G401.6 (cell line): ENCODE measurements around the gene MERTK.
"Not testable (repeated sequence)": the region's sequence is repeated elsewhere in the genome, so short reads cannot be mapped to it uniquely, and the experiment has no call there.

Source experiments
- FAIRE-seq: peaks from 2 replicates; lab custom pipeline; 2012; peaks lifted over from hg19 to GRCh38; lab: Jason Lieb, UNC

The MERTK gene

DNA sequence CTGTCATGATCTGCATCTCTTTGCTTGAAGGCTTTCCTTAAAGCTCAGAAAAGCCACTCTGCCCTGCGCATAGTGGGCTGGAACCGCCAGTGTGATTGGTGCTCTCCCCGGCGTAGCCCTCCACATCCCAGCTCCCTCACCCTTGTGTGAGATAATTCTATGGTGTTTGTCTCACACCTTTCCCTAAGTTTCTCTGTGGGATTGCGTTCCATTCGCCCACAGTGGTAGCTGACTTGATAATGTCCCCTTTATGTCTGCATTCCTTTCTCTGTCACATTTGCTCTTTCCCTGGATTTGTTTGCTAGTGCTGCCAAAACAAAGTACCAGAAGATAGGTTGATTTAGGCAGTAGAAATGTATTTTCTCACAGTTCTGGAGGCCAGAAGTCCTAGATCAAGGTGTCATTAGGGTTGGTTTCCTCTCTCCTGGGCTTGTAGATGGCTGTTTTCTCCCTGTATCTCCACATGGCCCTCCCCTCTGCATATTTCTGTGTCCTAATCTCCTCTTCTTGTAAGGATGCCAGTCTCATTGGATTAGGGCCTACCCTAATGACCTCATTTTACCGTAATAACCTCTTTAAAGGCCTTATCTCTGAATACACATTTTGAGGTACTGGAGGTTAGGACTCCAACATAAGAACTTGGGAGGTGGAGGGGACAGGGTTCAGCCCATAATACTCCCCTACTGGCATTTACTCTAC lies 149.3 kb downstream of the MERTK start:
- FAIRE-seq: no peak

DNA sequence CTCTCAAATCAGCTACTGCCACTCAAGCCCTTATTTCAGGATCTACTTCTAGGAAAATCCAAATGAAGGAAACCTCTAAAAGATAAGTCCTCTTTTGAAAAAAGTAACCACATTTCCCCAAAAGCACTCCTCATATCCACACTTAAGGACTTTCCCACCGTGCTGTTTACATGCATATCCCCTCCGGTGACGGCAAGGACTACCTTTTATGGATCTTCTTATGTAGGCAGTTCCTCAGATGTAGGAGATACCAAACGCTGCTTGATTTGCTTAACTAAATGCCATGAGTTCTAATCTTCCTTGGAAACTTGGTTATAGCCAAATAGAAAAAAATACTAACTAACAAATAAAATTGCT lies 149.8 kb downstream of the MERTK start:
- FAIRE-seq: no peak

DNA sequence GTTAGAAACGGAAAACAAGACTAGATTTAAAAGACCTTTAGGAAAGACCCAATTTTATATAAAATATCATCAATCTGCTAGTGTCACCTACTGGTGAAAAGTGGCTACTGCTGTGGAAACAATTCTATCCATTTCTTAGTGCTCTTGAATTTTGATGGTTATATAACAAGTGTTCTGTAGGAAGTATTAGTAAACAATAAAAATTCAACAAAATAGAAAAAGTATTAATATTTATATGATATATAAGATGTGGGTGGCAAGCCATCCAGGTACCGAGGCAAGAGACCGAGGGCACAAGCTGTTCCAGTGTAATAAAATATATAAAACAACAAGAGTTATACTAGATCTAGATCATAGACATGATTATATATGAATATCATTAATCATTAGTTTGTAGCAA lies 150.5 kb downstream of the MERTK start:
- peak; percentile 96 for FAIRE-seq

DNA sequence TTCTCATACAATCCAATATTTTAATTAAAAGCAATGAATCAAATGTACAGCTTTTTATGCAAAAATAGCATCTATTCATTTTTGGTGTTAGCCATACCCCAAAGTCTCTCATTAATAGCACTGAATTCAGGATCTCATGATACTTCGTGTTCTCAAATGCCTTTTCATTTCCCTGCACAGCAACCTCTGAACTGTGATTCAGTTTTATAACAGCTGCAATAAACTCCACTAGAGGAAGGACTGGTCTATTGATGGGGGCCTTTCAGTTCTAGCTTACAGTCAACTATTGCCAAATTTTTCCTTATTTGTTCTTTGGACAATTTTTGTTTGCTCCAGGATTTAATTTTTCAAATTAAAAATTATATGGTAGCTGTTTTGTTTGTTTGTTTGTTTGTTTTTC lies 151.9 kb downstream of the MERTK start:
- FAIRE-seq: no peak

DNA sequence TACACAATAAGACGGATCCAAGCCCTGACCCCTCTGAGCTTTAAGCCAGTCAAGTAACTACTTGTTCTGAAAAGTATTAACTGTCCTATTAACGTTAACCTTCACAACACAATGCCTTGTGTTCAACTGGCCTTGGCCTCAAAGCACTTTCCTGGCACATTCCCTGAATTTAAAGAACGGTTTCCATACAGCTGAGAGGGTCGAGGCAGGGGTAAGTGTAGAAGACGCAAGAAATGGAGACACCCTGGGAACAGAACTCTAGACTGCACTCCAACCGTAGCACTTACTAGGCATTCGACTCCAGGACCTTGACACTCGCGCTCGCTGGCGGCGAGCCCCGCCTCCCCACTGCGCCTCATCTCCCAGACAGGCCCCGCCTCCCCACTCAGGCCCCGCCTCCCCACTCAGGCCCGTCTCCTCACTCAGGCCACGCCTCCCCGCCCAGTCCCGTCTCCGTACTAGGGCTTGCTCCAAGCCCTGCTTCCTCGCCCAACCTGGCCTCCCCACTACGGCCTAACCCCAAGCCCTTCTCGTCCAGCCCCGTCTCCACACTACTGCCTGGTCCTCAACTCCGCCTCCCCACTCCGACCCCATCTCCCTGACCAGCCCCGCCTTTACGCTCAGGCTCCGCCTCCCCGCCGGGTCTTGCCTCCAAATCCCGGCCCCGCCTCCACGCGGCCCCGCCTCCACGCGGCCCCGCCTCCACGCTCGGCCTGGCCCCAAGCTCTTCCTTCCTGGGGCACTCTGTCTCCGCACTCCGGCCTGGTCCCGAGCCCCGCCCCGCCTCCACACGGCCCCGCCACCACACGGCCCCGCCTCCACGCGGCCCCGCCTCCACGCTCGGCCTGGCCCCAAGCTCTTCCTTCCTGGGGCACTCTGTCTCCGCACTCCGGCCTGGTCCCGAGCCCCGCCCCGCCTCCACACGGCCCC lies 155.8 kb downstream of the MERTK start:
- no peak for FAIRE-seq

DNA sequence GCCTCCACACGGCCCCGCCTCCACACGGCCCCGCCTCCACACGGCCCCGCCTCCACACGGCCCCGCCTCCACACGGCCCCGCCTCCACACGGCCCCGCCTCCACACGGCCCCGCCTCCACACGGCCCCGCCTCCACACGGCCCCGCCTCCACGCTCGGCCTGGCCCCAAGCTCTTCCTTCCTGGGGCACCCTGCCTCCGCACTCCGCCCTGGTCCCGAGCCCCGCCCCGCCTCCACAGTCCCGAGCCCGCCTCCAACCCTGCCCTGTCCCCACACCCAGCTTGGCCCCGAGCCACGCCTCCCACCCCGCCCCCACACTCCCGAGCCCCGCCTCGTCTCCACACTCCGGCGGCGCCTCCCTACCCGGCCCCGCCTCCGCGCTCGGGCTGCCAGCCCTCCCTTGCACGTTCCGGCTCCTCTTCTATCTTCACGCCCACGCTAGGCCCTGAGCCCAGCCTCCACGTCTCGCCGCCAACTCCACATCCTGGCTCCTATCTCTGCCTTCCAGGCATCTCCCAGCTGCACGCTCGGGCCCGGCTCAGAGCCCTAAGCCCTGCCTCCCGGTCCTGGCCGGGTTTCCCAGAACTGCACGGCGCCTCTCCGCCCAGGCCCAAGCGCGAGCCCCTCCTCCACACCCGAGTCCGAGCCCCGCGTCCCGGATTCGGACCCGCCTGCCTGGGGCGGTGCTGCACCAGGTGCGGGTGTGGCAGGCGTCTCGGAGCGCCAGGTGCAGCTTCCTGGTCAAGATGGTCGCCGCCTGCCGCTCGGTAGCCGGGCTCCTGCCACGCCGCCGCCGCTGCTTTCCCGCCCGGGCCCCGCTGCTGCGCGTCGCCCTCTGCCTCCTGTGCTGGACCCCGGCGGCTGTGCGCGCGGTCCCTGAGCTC lies 156.7 kb downstream of the MERTK start, which contains the start of gene TMEM87B:
TMEM87B (plus strand) TSS at position 423 of the 883 bp plus-strand sequence; CDS start at position 746, 323 bp downstream.
- no peak for FAIRE-seq

DNA sequence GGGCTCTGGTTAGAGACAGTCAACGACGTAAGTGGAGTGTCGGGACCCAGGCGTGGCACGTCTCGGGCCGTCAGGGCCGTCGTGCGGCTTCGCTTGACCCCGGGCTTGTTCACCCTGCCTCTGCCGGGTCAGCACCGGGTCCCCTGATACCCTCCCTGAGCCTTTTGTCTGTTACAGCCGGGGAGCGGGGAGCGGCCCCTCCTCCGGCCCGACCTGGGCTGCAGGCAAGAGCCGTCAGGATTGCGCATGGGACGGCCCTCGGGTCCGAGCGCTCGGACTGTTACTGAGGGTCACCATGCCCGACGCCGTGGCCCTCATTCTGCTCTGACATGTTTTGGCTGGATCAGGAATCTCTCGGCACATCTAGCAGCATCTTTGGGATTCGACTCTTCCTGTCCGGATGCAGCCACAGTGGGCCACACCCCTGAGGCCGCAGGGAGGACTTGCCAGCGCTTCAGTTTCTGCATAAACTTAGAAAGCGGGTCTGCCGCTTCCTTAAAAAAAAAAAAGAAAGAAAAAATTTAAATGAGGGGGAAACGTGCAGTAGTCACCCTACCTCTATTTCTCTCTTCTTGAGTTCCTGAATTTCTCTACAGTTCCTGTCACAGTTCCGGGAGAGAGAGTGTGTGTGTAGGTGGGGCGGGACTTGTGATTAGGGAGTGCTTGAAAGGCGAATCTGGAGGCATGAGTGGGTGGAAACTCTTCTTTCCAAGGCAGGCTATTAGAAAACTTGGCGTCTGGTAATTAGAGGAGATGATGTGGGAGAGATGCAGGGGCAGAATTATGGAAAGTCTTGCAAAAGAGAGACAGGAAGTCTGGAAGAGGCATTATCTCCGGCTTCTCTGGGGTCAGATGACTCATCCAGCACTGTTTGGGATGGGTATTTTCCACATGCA lies 157.6 kb downstream of the MERTK start:
- FAIRE-seq: no peak

DNA sequence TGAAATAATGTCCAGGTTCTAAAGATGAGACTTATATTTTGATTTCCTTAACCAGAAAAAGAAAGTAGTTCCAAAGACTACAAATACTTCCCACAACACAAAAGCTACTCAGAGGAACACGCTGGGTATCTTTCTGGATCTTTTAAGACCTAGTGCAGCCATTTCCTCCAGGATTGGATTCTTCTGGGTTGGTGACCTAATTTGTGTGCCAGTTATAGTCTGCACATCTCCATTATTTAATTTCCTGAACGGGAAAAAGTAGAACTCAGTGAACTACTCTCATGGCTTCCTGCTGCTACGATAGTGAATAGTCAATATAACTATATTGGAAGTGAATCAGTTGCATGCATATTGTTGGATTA lies 158.2 kb downstream of the MERTK start:
- FAIRE-seq: no peak

DNA sequence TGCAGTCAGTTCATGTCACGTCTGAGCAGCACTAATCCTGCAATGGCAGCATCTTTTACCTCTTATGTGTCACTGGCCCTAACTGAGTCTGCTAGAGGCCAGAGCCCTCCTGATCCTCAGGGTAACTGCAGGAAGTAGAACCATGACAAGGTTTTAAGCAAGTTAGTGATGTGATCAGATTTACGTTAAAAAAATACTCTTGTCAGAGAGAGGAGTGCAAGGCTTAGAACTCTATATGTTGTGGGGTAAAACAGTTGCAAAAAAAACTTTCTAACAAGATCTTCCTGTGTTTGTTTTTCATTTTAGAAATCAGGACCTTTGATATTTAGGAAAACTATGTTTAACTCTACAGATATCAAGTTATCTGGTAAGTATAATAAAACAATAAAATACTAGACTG lies 161.3 kb downstream of the MERTK start:
- FAIRE-seq: no peak

DNA sequence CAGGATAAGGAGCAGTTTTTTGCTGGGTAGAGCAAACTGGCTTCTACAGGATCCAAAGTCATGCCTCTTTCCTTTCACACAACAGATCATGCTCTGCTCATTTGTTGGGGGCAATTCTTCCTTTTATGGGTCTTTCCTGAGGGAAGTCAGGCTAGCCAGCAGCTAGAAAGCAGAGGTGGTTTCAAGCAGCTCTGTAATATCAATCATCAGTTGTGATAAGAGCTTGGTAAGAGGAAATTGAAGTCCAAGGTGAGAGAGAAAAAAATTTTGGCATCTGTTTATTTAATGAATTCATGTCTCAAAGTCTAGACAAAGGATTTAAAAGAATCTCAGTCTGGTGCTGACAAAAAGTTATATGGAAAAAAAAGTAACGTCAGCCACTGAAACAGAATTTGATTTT lies 162.9 kb downstream of the MERTK start:
- no peak for FAIRE-seq

DNA sequence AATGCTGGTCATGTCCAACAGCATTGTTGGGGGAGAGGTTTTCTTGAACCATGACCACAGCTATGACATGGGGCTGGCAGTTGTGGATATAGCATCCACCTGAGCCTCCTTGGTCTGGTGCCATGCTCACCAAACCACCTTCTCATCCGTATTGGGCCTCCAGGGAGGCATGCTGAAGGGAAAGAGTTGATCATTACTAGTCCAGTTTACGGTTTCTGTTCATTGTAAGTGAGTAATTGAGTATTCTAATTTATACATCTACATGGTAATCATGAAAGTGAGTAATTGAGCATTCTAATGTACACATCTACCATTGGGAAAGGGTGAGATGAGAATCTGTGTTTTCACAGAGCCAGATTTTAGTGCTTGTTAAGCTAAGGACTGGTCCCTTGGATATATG lies 163.4 kb downstream of the MERTK start:
- no peak for FAIRE-seq

DNA sequence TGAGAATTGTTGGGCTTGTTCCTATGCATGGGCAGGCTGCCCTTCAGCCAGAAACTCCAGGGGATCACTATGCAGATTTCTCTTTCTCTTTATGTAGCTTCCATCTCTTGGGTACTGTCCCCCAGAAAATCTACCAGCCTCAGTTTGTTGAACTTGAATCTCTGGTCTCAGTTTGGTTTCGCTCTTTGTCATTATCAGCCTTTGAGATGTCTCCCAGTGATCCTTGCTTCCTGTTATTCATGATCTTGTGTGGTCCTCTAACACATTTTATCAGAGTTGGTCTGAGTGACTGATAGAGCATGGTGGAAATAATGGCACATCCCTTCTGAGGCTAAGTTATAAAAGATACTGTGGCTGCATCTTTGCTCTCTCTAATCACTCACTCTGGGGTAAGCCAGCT lies 164.5 kb downstream of the MERTK start:
- no peak for FAIRE-seq

DNA sequence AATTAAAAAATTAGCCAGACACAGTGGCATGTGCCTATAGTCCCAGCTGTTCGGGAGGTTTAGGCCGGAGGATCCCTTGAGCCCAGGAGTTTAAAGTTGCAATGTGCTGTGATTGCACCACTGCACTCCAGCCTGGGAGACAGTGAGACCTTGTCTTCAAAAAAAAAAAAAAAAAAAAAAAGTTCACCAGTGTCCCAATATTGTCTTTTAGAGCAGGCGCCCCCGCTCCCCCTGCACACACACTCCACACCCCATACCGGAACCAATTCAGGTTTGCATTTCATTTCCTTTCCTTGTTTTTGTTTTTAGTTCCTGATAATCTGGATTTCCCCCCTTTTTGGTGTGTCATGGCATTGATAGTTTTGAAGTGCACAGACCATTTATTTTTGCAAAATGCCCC lies 167.1 kb downstream of the MERTK start:
- FAIRE-seq: no peak

DNA sequence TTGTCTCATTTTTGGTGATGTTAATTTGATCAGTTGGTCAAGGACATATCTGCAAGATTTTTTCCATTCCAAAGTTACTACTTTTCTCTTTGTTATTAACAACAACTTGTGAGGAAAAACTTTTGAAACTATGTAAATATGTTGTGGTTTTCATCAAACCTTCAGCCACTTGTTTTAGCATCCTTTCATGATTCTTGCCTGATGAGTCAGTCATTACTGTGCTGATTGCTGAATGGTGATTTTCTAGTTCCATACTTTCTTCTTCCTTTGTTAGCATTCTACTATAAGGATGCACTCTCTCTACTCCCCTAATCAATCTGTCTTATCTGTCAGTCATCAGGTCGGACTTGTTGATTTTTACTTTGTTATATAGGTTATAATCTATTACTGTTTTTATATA lies 167.6 kb downstream of the MERTK start:
- FAIRE-seq: no peak

DNA sequence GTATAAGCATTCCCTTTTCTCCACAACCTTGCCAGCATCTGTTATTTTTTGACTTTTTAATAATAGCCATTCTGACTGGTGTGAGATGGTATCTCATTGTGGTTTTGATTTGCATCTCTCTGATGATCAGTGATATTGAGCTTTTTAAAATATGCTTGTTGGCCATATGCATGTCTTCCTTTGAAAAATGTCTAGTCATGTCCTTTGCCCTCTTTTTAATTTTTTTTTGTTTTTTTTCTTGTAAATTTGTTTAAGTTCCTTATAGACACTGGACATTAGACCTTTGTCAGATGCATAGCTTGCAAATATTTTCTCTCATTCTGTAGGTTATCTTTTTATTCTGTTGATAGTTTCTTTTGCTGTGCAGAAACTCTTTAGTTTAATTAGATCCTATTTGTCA lies 171.4 kb downstream of the MERTK start:
- not testable (repeated sequence) for FAIRE-seq

DNA sequence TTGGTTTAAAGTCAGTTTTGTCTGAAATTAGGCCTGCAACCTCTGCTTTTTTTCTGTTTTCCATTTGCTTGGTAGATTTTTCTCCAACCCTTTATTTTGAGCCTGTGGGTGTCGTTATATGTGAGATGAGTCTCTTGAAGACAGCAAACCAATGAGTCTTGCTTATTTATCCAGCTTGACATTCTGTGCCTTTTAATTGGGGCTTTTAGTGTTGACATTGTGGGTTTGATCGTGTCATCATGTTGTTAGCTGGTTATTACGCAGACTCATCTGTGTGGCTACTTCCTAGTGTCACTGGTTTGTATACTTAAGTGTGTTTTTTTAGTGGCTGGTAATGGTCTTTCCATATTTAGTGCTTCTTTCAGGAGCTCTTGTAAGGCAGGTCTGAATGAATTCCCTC lies 175.5 kb downstream of the MERTK start:
- no peak for FAIRE-seq

DNA sequence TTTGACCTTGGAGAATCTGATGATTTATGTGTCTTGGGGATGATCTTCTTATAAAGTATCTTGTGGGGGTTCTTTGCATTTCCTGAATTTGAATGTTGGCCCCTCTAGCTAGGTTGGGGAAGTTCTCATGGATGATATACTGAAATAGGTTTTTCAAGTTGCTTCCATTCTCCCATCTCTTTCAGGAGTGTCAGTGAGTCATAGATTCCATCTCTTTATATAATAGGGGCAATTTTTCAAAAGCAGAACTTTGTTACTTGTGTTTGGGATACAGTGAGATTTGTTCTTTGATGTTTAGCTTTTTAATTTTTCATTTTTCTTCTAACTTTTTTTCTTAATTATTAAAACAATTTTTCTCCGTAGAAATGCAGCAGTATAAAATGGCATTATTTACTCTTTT lies 176.1 kb downstream of the MERTK start:
- peak; percentile 27 for FAIRE-seq

DNA sequence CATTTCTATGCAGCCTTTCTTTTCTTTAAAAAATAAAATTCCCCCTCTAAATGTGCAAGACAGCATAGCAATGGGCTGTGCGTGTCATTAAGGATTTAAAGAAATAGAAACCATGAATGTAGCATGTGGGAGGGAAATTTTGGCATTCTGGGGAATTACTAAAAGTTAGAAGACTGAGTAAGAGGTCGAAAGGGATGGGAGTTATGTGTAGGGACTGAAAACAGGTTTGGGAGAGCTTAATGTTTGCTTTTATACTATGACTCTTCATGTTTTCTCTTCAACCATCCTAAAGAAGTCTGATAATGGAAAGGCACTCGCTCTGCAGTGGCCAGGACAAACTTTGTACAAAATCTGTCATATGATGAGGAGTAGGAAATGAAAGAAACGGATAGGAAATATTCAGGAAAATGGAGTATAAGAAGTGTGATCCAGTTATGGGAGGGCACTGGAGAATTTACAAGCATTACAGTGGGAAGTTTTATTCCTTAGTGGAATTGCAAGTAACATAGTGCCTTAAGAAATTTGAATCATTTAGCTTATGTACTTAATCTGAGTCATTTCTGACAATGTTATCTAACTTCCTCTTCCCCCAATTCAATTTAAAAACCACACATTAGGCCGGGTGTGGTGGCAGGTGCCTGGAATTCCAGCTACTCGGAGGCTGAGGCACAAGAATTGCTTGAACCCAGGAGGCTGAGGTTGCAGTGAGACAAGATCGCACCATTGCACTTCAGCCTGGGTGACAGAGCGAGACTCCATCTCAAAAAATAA lies 177.3 kb downstream of the MERTK start:
- FAIRE-seq: no peak

DNA sequence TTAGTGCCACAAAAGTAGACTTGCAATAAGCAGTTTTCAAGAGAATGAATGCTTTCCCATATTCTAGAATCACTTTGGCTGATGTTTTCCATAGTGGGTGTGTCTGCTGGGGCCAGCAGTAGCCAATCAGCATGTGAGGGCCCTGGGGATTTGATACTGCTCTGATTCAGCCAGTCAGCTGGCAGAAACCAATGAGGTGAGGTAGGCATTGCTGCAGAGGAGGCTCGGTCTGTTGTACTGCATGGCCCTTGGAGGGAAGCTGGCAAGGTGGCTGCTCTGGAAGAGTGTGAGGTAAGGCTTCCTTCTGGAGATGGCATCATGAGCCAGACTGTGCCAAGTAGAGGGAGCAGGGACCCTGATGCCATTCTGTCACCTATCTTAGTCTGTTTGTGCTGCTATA lies 179.4 kb downstream of the MERTK start:
- no peak for FAIRE-seq
